HEK293 (cell line): ENCODE data around the gene BTG4.

Experiments
- CTCF ChIA-PET: fragments of 350-600 bp; formaldehyde crosslinking; extraction: SDS; loops from one replicate; lab custom pipeline; 2021; ENCODE audit warnings: antibody characterized with exemption; lab: Yijun Ruan, JAX
- POLR2A ChIA-PET: fragments of 300-600 bp; formaldehyde crosslinking; extraction: SDS; loops from one replicate; lab custom pipeline; 2020; ENCODE audit warnings: antibody characterized with exemption, inconsistent platforms; lab: Yijun Ruan, JAX
- H3K27ac ChIP-seq: fragments of 200-500 bp; sonication (Bioruptor generic); 2 replicates; pipeline ENCODE4 v1.5.1; 2014; ENCODE audit warnings: low read depth, low read length, control low read depth, inconsistent platforms; ENCODE audit errors: extremely low read depth
- H3K36me3 ChIP-seq, 2 experiments: fragments of 200-500 bp in 1 of 2; sonication (Bioruptor generic) in 1 of 2; 1 replicate in 1 of 2; 2 replicates in 1 of 2; pipeline ENCODE4 v1.5.1; 2014 to 2017; ENCODE audit warnings: inconsistent platforms in 2 of 2, low read length in 2 of 2; ENCODE audit not compliant: control insufficient read depth in 2 of 2, insufficient read depth in 1 of 2
- H3K4me1 ChIP-seq: fragments of 200-500 bp; sonication (Bioruptor generic); 2 replicates; pipeline ENCODE4 v1.5.1; 2014; ENCODE audit warnings: mild to moderate bottlenecking, low read length, inconsistent platforms; ENCODE audit not compliant: control insufficient read depth, insufficient read depth
- H3K4me3 ChIP-seq: 2 replicates; pipeline ENCODE4 v1.5.1; 2011; ENCODE audit warnings: low read depth, mild to moderate bottlenecking, control low read depth, low read length, moderate library complexity
- H3K9me3 ChIP-seq: fragments of 200-500 bp; sonication (Bioruptor generic); 2 replicates; pipeline ENCODE4 v1.5.1; 2014; ENCODE audit warnings: low read depth, low read length, inconsistent platforms; ENCODE audit not compliant: control insufficient read depth, insufficient read depth
- HOXC10 ChIP-seq: sonication (generic); formaldehyde crosslinking; IDR thresholded peaks from 2 replicates; pipeline ENCODE4 v1.8.1; 2023; ENCODE audit warnings: mild to moderate bottlenecking, missing genetic modification reagents
- MYNN ChIP-seq: fragments of 450-650 bp; formaldehyde crosslinking; IDR thresholded peaks from 2 replicates; pipeline ENCODE4 v1.5.1; 2016; ENCODE audit warnings: missing biosample characterization, missing genetic modification characterization, borderline replicate concordance
- ZNF391 ChIP-seq: fragments of 450-650 bp; formaldehyde crosslinking; IDR thresholded peaks from 2 replicates; pipeline ENCODE4 v1.5.1; 2016; ENCODE audit warnings: low read depth, missing biosample characterization, missing genetic modification characterization, borderline replicate concordance
- ZNF529 ChIP-seq: fragments of 450-650 bp; formaldehyde crosslinking; IDR thresholded peaks from 2 replicates; pipeline ENCODE4 v1.5.1; 2017; ENCODE audit warnings: missing genetic modification characterization, missing biosample characterization; ENCODE audit not compliant: insufficient replicate concordance
- ZNF658 ChIP-seq: fragments of 450-650 bp; formaldehyde crosslinking; IDR thresholded peaks from 2 replicates; pipeline ENCODE4; 2016; ENCODE audit warnings: missing biosample characterization, missing genetic modification characterization
- ZNF707 ChIP-seq: fragments of 450-650 bp; formaldehyde crosslinking; IDR thresholded peaks from 2 replicates; pipeline ENCODE4 v1.5.1; 2016; ENCODE audit warnings: missing biosample characterization, missing genetic modification characterization
- ZNF768 ChIP-seq: fragments of 450-650 bp; formaldehyde crosslinking; IDR thresholded peaks from 2 replicates; pipeline ENCODE4 v1.5.1; 2018; ENCODE audit warnings: missing biosample characterization, mild to moderate bottlenecking, missing genetic modification characterization
- ZNF776 ChIP-seq: fragments of 450-650 bp; formaldehyde crosslinking; IDR thresholded peaks from 2 replicates; pipeline ENCODE4 v1.5.0; 2017; ENCODE audit warnings: missing biosample characterization, missing genetic modification characterization, borderline replicate concordance
- ZSCAN16 ChIP-seq: fragments of 450-650 bp; formaldehyde crosslinking; IDR thresholded peaks from 2 replicates; pipeline ENCODE4 v1.5.1; 2016; ENCODE audit warnings: missing biosample characterization, missing genetic modification characterization
- TF ChIP-seq, protein P1 (sequence below): fragments of 450-650 bp; formaldehyde crosslinking; IDR thresholded peaks from 2 replicates; pipeline ENCODE4 v1.5.1; 2017; ENCODE audit warnings: missing biosample characterization, missing genetic modification characterization
- TF ChIP-seq, protein P2 (sequence below): fragments of 450-650 bp; formaldehyde crosslinking; IDR thresholded peaks from 2 replicates; pipeline ENCODE4 v1.5.1; 2016; ENCODE audit warnings: missing biosample characterization, missing genetic modification characterization
- TF ChIP-seq, protein P3 (sequence below): fragments of 450-650 bp; formaldehyde crosslinking; IDR thresholded peaks from 2 replicates; pipeline ENCODE4 v1.5.1; 2016; ENCODE audit warnings: missing biosample characterization, missing genetic modification characterization
- TF ChIP-seq, protein P4 (sequence below): fragments of 450-650 bp; formaldehyde crosslinking; IDR thresholded peaks from 2 replicates; pipeline ENCODE4 v1.5.1; 2016; ENCODE audit warnings: missing biosample characterization, missing genetic modification characterization
- TF ChIP-seq, protein P5 (sequence below): fragments of 450-650 bp; formaldehyde crosslinking; IDR thresholded peaks from 2 replicates; pipeline ENCODE4 v1.5.1; 2017; ENCODE audit warnings: missing biosample characterization, mild to moderate bottlenecking, missing genetic modification characterization, moderate library complexity
- TF ChIP-seq, protein P6 (sequence below): fragments of 450-650 bp; formaldehyde crosslinking; IDR thresholded peaks from 2 replicates; pipeline ENCODE4 v1.5.1; 2016; ENCODE audit warnings: missing biosample characterization, missing genetic modification characterization
- TF ChIP-seq, protein P7 (sequence below): fragments of 450-650 bp; formaldehyde crosslinking; IDR thresholded peaks from 2 replicates; pipeline ENCODE4 v1.5.1; 2016; ENCODE audit warnings: missing biosample characterization, missing genetic modification characterization

The BTG4 gene

DNA sequence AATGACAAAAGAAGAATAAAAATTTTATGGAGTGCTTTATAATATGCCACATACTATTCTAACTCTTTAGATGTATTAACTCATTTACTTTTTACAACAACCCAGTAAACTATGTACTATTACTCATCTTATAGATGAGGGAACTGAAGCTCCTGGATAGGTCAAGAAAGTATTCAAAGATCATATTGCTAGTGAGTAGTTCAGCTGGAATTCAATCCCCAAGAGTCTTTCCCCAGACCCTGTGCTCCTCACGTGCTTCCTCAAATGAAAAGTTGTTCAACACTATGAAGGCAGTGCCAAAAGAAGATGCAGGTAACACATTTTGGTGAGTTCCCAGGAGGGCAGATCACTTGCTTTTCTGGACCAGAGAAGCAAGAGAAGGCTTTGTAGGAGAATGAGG lies 46.8 kb downstream of the BTG4 start:
- TF ChIP-seq, protein P1, sequence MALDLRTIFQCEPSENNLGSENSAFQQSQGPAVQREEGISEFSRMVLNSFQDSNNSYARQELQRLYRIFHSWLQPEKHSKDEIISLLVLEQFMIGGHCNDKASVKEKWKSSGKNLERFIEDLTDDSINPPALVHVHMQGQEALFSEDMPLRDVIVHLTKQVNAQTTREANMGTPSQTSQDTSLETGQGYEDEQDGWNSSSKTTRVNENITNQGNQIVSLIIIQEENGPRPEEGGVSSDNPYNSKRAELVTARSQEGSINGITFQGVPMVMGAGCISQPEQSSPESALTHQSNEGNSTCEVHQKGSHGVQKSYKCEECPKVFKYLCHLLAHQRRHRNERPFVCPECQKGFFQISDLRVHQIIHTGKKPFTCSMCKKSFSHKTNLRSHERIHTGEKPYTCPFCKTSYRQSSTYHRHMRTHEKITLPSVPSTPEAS (tag by site-specific recombination): no peak
- no peak for TF ChIP-seq ZNF707
- H3K36me3 ChIP-seq: no peaks in the 10 kb centered on the region
- ChIA-PET POLR2A (interaction anchor here (0.6 kb wide), 1 partner anchor 23 kb away, joined by 3 read pairs; no protein-coding TSS in a partner anchor), CTCF (interaction anchor here (1.1 kb wide), 1 partner anchor 12 kb away, joined by 7 read pairs; no protein-coding TSS in a partner anchor)
- H3K9me3 ChIP-seq: no peaks in the 10 kb centered on the region
- H3K27ac ChIP-seq: no peak overlapping the region
- no peaks in the 10 kb centered on the region for H3K4me1 ChIP-seq
- no peak overlapping the region for H3K4me3 ChIP-seq

DNA sequence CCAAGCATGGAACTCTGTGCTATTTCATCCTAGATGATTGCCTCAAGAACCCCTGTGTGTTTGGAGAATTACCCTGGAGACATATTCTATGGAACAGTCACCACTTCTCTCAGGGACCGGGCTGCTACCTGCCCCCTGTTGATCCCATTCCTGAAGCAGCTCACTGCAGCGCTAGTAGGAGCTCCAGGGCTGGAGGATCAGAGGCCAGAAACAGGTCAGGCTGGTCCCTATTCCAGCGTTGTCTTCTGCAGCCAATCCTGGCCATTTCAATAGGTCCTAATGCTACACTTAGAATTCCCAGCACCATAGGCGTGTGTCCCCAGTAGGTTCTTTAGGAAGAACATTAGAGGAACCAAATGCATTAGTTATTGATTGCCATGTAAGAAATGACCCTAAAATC lies 48.9 kb downstream of the BTG4 start:
- H3K4me3 ChIP-seq: no peak overlapping the region
- ChIA-PET CTCF (interaction anchor here (0.7 to 2.0 kb wide), 3 partner anchors 8 to 123 kb away, joined by 3 to 9 read pairs (median 3); no protein-coding TSS in a partner anchor), POLR2A (no interaction called here)
- H3K4me1 ChIP-seq: no peaks in the 10 kb centered on the region
- H3K9me3 ChIP-seq: no peaks in the 10 kb centered on the region
- TF ChIP-seq, protein P2, sequence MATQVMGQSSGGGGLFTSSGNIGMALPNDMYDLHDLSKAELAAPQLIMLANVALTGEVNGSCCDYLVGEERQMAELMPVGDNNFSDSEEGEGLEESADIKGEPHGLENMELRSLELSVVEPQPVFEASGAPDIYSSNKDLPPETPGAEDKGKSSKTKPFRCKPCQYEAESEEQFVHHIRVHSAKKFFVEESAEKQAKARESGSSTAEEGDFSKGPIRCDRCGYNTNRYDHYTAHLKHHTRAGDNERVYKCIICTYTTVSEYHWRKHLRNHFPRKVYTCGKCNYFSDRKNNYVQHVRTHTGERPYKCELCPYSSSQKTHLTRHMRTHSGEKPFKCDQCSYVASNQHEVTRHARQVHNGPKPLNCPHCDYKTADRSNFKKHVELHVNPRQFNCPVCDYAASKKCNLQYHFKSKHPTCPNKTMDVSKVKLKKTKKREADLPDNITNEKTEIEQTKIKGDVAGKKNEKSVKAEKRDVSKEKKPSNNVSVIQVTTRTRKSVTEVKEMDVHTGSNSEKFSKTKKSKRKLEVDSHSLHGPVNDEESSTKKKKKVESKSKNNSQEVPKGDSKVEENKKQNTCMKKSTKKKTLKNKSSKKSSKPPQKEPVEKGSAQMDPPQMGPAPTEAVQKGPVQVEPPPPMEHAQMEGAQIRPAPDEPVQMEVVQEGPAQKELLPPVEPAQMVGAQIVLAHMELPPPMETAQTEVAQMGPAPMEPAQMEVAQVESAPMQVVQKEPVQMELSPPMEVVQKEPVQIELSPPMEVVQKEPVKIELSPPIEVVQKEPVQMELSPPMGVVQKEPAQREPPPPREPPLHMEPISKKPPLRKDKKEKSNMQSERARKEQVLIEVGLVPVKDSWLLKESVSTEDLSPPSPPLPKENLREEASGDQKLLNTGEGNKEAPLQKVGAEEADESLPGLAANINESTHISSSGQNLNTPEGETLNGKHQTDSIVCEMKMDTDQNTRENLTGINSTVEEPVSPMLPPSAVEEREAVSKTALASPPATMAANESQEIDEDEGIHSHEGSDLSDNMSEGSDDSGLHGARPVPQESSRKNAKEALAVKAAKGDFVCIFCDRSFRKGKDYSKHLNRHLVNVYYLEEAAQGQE: no peak
- H3K36me3 ChIP-seq: no peaks in the 10 kb centered on the region
- H3K27ac ChIP-seq: no peak overlapping the region

DNA sequence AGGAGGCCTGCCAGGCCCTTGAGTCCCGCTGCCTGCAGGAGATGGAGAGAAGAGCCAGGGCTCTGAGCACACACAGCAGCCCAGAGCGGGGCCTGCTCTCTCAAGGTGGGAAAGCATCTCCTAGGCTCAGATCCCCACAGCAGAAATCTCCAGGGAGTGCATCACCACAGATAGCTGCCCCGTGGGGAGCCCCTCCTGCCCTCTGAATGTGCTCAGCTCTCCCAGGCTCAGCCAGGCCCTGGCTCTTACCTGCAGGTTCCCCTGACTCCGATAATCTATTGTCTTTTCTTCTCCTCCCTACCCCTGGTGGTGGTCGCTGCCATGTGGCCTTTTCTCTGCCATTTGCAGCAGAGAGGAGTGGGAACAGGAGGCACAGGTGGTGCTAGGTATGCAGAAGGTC lies 49.9 kb downstream of the BTG4 start:
- POLR2A ChIA-PET: no interaction called here
- CTCF ChIA-PET: no interaction called here
- Histone ChIP-seq H3K36me3 (no peaks in the 10 kb centered on the region), H3K27ac (no peak overlapping the region), H3K9me3 (no peaks in the 10 kb centered on the region), H3K4me1 (no peaks in the 10 kb centered on the region), H3K4me3 (no peak overlapping the region)
- no peak for TF ChIP-seq ZSCAN16 (tag by site-specific recombination)
- TF ChIP-seq, protein P3, sequence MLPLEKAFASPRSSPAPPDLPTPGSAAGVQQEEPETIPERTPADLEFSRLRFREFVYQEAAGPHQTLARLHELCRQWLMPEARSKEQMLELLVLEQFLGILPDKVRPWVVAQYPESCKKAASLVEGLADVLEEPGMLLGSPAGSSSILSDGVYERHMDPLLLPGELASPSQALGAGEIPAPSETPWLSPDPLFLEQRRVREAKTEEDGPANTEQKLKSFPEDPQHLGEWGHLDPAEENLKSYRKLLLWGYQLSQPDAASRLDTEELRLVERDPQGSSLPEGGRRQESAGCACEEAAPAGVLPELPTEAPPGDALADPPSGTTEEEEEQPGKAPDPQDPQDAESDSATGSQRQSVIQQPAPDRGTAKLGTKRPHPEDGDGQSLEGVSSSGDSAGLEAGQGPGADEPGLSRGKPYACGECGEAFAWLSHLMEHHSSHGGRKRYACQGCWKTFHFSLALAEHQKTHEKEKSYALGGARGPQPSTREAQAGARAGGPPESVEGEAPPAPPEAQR (tag by site-specific recombination): no peak
- TF ChIP-seq, protein P4, sequence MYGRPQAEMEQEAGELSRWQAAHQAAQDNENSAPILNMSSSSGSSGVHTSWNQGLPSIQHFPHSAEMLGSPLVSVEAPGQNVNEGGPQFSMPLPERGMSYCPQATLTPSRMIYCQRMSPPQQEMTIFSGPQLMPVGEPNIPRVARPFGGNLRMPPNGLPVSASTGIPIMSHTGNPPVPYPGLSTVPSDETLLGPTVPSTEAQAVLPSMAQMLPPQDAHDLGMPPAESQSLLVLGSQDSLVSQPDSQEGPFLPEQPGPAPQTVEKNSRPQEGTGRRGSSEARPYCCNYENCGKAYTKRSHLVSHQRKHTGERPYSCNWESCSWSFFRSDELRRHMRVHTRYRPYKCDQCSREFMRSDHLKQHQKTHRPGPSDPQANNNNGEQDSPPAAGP: no peak
- no peak for TF ChIP-seq ZNF776 (tag by site-specific recombination)
- TF ChIP-seq, protein P5, sequence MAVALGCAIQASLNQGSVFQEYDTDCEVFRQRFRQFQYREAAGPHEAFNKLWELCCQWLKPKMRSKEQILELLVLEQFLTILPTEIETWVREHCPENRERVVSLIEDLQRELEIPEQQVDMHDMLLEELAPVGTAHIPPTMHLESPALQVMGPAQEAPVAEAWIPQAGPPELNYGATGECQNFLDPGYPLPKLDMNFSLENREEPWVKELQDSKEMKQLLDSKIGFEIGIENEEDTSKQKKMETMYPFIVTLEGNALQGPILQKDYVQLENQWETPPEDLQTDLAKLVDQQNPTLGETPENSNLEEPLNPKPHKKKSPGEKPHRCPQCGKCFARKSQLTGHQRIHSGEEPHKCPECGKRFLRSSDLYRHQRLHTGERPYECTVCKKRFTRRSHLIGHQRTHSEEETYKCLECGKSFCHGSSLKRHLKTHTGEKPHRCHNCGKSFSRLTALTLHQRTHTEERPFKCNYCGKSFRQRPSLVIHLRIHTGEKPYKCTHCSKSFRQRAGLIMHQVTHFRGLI: no peak
- no peak for TF ChIP-seq ZNF768 (tag by site-specific recombination)
- TF ChIP-seq, protein P6, sequence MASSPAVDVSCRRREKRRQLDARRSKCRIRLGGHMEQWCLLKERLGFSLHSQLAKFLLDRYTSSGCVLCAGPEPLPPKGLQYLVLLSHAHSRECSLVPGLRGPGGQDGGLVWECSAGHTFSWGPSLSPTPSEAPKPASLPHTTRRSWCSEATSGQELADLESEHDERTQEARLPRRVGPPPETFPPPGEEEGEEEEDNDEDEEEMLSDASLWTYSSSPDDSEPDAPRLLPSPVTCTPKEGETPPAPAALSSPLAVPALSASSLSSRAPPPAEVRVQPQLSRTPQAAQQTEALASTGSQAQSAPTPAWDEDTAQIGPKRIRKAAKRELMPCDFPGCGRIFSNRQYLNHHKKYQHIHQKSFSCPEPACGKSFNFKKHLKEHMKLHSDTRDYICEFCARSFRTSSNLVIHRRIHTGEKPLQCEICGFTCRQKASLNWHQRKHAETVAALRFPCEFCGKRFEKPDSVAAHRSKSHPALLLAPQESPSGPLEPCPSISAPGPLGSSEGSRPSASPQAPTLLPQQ: no peak
- TF ChIP-seq HOXC10: no peak
- TF ChIP-seq ZNF529 (tag by site-specific recombination): no peak
- TF ChIP-seq MYNN (tag by site-specific recombination): no peak
- no peak for TF ChIP-seq ZNF391 (tag by site-specific recombination)
- TF ChIP-seq, protein P7, sequence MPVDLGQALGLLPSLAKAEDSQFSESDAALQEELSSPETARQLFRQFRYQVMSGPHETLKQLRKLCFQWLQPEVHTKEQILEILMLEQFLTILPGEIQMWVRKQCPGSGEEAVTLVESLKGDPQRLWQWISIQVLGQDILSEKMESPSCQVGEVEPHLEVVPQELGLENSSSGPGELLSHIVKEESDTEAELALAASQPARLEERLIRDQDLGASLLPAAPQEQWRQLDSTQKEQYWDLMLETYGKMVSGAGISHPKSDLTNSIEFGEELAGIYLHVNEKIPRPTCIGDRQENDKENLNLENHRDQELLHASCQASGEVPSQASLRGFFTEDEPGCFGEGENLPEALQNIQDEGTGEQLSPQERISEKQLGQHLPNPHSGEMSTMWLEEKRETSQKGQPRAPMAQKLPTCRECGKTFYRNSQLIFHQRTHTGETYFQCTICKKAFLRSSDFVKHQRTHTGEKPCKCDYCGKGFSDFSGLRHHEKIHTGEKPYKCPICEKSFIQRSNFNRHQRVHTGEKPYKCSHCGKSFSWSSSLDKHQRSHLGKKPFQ (tag by site-specific recombination): no peak
- TF ChIP-seq ZNF658: no peak
